Measurements from ENCODE around the gene SLC34A2.

- TF ChIP-seq CTCF (IDR thresholded peaks at IDR 0.05) (no peak), POLR2AphosphoS5 (IDR thresholded peaks at IDR 0.05; ENCODE audit: low read depth, low read length) (no peak), TCF7L2 (IDR thresholded peaks at IDR 0.05; ENCODE audit: low read depth, low read length) (no peak), REST (IDR thresholded peaks at IDR 0.05; ENCODE audit: insufficient read depth in 1 of 2, low read depth in 2 of 2, low read length in 1 of 2) (no peak), SIN3A (IDR thresholded peaks at IDR 0.05; ENCODE audit: borderline replicate concordance, insufficient read depth, low read depth, low read length) (no peak)
Observed at GRCh38 chr4:25628451-25628850, 27.2 kb upstream of the SLC34A2 start.

Data from Panc1 (cell line).